ENCODE results near the gene HNF4A. TPM values are rescaled to one million over a fixed set of nuclear protein-coding genes. Genes with fewer than 3 reads are reported as not detected.

HNF4A gene
- total and polyA plus RNA-seq, 8 donors, result 7.4 to 29.2 (median 22.2) TPM

GRCh38 chr20:44475694-44476560, 120.4 kb downstream of the HNF4A start, which contains the start of gene TTPAL:
Gene TTPAL, plus strand, starts transcription at chr20:44475874. Its CDS starts 4,126 bp downstream, at chr20:44480000.
- Histone ChIP-seq H3K27me3 (no peaks in the 10 kb centered on the region), H3K9me3 (no peaks in the 10 kb centered on the region), H3K4me1 (peaks cover 0 to 3% (median 0%) of the 10 kb centered on the region in 3 donors), H3K36me3 (peaks cover 0 to 4% (median 0%) of the 10 kb centered on the region in 3 donors), H3K27ac (peak within 1 kb of the TSS; percentile 55 to 77 (median 73)), H3K4me3 (peak within 1 kb of the TSS; percentile 57 to 90 (median 70))
- DNase-seq (peak; percentile 87 to 97 (median 92)), ATAC-seq (peak; percentile 98 to 99 (median 99)), FAIRE-seq (no peak)
- TF ChIP-seq CTCF (IDR thresholded peaks at IDR 0.05), result no peak
- intact Hi-C loops (cut with DNase I), result no loop called here
- 1 to 3% methylated on average over 29 to 55 of the region's 55 CpGs for WGBS, 2 donors

- Histone ChIP-seq H3K27ac (no peak overlapping the region), H3K4me3 (no peak overlapping the region), H3K36me3 (peaks cover 0 to 4% (median 0%) of the 10 kb centered on the region in 3 donors), H3K27me3 (no peaks in the 10 kb centered on the region), H3K4me1 (peaks cover 0 to 3% (median 0%) of the 10 kb centered on the region in 3 donors), H3K9me3 (no peaks in the 10 kb centered on the region)
- no peak for ATAC-seq
- no peak for DNase-seq
- WGBS, 2 donors, result 72 to 84% methylated on average over 3 of the region's 3 CpGs
- intact Hi-C loops (cut with DNase I), result no loop called here
- no peak for TF ChIP-seq CTCF (IDR thresholded peaks at IDR 0.05)
- FAIRE-seq, result no peak
Measured at GRCh38 chr20:44477151-44477550, 121.7 kb downstream of the HNF4A start.

GRCh38 chr20:44478206-44478605, 122.7 kb downstream of the HNF4A start:
- Histone ChIP-seq H3K27ac (no peak overlapping the region), H3K27me3 (no peaks in the 10 kb centered on the region), H3K4me1 (peaks cover 0 to 3% (median 0%) of the 10 kb centered on the region in 3 donors), H3K4me3 (no peak overlapping the region), H3K9me3 (no peaks in the 10 kb centered on the region), H3K36me3 (peaks cover 0 to 4% (median 0%) of the 10 kb centered on the region in 3 donors)
- DNase-seq (no peak), ATAC-seq (no peak), FAIRE-seq (no peak)
- 63 to 67% methylated on average over 6 of the region's 6 CpGs for WGBS, 2 donors
- intact Hi-C loops (cut with DNase I), result no loop called here
- TF ChIP-seq CTCF (IDR thresholded peaks at IDR 0.05), result no peak

DNA sequence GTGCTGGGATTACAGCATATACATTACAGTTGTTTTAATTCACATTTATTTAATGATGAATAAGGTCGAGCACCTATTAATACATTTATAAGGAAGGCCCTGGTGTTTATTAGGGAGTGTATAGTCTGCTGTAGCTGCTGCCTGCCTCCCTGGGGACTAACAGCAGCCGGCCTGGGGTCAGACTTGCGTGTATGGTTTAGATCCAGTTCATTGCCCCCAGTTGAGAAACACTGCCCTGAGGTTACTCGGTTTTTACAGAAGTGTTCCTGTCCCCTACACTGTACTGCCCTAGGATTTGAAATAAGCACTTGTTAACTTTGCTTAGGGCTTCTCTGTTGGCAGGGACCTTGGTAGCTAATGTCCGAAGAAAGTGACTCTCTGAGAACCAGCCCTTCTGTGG, 124.1 kb downstream of the HNF4A start:
- H3K36me3 ChIP-seq, result peaks cover 0 to 7% (median 4%) of the 10 kb centered on the region in 3 donors

More for the DNA sequence above, 124.1 kb downstream of the HNF4A start:
- WGBS, 2 donors, result 72 to 83% methylated on average over 5 of the region's 5 CpGs
- Histone ChIP-seq H3K4me3 (no peak overlapping the region), H3K9me3 (no peaks in the 10 kb centered on the region), H3K27me3 (no peaks in the 10 kb centered on the region), H3K27ac (no peak overlapping the region), H3K4me1 (peaks cover 0 to 3% (median 0%) of the 10 kb centered on the region in 3 donors)
- TF ChIP-seq CTCF (IDR thresholded peaks at IDR 0.05), result no peak
- no peak for DNase-seq
- intact Hi-C loops (cut with DNase I), result no loop called here
- FAIRE-seq, result no peak
- ATAC-seq, result no peak
